Right lobe of liver (tissue), 4 donors: Measurements from ENCODE around the gene DHCR24.

Experiments
- CTCF ChIP-seq, 4 donors: fragments of 200-600 bp in 3 of 4; fragments of 450-650 bp in 1 of 4; IDR thresholded peaks; one replicate each; pipeline versions ENCODE4 v1.5.1 to v1.8.0; 2016 to 2022; ENCODE audit warnings: antibody characterized with exemption in 4 of 4, mild to moderate bottlenecking in 2 of 4
- POLR2A ChIP-seq: fragments of 450-650 bp; IDR thresholded peaks from one replicate; pipeline ENCODE4 v1.6.1; 2017; ENCODE audit warnings: antibody characterized with exemption, mild to moderate bottlenecking
- donor health status: DM: no; HTN: no; CAD: no.
- donor health status: DM: no; HTN: no; CAD: no.
- donor health status: DM: no; HTN: yes; CAD: no.

- TF ChIP-seq CTCF (IDR thresholded peaks at IDR 0.05) (no peak), POLR2A (no peak)
Measured at GRCh38 chr1:54835970-54836369, 51.0 kb downstream of the DHCR24 start.
